ENCODE measurements around the gene SERPINE2.
A peak's percentile ranks its signal among the peaks of the same experiment; 100 is the strongest.

SERPINE2 gene

DNA sequence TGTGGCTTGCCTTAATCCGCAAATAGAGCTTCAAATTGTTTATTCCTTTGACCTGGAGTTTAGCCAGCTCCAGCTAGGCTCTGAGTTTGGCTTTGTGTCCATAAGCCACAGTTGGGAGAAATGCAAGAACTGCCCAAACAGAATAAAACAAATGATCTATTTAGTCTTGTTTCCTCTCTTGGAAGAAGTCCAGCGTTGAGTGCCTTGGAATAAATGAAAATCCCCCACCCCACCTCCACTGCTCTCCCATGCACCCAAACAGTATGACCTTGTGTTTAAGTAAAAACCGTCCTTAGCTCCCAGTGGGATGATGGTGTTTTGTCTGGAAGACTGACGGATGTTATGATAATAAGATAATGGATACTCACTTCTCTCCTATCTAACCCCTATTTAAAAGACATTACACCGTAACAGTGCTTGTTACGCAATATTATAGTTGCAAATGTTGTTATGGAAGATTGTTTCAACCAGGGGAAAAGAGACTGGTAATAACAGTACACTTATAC is 3.2 kb upstream of the SERPINE2 start:
- DNase-seq = no peak

DNA sequence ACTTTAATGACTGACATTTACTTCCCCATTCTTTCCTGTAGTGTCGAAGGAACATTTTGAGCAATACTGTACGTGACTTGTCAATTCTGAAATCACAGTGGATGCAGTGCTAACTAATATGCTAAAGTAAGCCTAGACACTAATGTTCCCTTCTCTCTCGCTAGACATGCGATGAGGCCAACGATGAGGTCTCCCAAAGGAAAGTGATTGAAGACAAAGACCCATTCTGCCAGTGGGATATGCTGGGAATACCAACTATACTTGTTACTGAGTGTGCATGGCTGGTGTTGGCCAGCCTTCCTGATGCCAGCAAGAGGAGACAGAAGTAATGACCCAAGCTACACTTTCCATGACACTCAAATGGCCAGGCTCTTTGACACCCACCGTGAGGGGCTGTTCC is 2.5 kb upstream of the SERPINE2 start:
- no peak for DNase-seq

DNA sequence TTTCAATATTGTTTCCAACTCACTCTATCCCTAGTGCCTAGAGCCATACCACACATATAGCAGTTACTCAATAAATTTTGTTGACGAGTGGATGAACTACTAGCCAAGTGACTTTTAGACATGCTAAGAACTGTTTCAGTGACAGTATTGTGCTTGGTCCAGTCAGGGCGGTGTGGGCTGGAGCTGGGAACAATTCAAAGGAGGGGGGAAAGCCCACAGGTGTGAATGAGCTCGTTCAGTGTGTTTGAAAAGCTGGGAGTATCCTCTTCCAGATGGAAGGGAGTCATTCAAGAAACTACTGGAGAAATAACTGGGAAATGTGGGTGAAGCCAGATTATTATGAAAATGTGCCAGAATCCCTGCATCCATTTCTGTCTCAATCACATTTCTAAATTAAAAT is 1.7 kb upstream of the SERPINE2 start:
- DNase-seq = no peak

DNA sequence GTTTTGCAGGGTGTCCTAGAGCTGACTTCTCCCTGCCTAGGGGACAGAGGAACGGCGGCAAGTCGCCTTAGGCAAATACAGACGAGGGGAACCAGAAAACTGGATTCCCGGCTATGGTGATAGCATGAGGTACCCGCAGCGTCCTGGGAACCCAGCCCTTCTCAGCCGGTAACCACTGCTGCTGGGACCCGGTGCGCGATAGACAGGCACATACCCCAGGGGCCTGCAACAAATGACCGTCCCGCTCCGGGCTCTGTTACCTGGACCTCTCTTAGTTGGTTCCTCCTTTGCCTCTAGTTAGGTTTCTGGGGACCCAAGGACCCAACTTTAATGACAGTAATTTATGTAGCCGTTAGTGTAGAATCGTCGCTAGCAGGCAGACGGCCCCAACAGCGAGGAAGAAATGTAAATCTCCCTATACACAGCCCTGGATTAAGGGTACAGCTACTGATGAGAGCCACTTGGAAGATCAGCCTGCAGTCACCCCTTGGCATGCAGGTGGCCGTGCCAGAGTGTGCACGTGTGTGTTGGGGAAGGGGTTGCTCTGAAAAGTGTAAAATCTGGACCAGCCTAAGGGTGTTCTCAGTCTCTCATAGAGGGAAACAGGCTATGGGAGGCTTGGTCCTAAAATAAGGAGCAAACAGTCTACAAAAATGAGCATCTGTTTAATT is 819 bp upstream of the SERPINE2 start:
- DNase-seq = no peak

DNA sequence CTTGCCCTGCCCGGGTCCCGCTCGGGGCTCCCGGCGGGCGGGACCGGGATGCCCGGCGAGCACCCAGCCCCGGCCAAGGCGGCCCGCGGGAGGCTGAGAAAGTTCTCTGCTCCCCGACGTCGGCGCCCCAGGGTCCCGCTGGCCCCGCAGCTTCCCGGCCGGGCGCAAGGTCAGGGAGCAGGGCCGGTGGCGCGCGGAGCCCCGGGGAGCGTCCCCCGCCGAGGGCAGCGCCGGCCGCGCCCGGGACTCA is 331 bp downstream of the SERPINE2 start:
- DNase-seq = no peak

DNA sequence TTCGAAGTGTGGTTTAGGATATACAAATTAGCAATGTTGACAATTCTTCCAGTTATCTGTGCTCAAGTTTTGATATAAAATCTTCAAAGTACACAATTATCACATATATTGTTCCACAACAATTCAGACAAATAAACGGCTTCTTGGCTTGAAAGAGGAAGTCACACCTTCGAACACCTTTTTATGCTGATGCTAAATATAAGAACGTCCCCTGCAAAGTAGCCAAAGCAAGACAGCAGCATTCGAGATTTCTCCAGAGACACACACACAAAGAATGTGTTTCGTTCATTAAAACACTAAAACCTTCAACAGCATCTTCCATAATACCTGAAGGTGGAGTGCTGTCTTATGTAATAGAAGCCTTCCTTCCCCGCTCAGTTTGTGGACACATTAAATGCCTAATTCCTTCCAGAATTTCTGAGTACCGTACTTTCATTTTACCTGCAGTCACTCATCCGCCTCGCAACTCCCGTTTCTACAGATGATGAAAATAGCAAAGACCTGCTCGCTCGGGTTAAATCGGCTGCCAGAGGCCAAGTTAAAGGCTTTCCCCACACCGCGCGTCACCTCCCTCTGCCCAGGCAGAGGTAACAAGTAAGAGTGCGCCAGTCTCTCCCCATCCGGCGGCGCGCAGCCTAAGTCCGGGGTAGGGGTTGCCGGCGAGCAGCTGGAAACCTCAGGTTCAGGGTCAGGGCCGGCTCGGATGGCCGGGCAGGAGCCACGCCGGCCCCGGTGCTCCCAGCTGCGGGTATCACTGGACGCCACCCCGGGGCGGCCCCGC is 847 bp downstream of the SERPINE2 start:
- DNase-seq = peak; percentile 18

DNA sequence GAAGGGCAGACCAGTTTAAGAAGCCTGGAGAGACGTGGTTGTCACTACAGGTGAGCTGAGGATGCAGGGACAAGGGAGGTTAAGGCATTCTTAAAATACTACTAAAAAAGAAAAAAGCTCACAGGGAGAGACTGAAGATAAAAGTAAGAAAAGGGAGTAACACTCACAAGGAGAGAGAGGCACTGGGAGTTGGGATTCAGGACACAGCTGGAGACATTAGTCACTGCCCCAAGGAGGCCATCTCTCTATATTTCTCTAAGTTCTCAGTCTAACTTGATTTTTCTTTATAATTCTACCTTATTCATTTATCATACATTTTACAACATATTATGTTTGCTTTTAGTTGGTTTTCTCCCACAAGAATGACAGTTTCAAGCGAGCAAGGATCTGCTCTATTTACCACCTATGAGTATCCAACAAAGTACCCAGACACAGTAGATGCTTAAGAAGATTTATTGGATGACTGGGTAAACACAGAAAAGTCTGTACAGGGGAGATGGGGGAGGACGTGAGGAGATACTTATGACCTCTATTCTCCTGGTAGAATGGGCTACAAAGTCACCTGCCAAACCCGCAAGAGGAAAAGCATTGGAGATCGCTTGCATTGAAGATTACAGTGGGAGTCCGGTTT is 2.2 kb downstream of the SERPINE2 start:
- DNase-seq = no peak

DNA sequence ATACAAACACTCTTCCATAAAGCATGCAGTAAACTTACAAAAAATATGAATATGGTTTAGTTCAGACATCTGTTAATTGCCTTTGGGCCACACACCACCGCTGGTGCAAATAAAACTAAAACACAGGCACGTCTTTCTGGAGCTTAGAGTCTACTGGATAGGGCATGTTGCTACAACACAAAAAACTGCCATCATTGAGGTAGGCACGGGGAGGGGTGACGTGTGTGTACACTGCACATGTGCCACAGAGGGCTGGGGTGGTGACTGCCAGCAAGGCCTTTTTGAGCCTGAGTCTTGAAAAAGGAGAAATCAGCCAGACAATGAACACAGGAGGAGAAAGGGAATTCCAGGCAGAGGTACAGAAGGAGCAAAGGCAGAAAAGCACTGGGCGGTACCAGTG is 5.1 kb downstream of the SERPINE2 start:
- no peak for DNase-seq

DNA sequence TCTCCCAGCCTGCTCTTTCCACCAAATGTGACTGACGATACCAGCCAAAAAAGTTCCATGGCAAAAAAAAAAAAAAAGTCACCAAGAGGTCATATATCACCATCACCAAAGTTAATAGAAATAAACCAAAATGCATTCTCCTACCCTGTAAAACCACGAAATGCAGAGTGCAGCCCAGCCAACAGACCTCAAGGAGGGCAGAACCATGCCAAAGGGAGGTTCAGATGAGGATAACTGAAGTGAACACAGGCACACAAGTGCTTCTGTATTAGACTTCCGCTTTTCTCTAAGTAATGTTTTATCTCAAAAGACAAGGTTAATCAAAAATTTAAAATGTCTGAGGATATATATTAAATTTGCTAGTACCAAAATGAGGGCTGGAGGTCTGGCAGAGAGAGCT is 5.5 kb downstream of the SERPINE2 start:
- no peak for DNase-seq

DNA sequence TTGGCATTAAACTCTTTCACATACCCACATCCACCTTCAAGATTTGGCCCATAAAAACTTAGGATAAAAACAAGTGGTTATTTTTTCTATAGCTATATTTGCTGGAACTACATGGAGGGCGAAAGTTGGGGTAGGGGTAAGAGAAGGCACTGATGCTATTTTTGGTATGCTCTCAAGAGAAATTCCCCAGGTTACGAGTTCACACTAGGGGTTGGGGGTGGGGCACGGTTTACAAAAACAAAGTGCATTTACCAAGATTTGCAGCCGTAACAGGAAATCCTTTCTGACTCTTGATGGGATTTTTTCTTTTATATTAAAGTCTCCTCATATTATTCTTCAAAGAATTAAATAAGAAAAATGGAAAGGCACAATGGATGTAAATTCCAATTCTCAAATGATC is 6.8 kb downstream of the SERPINE2 start:
- DNase-seq = no peak

DNA sequence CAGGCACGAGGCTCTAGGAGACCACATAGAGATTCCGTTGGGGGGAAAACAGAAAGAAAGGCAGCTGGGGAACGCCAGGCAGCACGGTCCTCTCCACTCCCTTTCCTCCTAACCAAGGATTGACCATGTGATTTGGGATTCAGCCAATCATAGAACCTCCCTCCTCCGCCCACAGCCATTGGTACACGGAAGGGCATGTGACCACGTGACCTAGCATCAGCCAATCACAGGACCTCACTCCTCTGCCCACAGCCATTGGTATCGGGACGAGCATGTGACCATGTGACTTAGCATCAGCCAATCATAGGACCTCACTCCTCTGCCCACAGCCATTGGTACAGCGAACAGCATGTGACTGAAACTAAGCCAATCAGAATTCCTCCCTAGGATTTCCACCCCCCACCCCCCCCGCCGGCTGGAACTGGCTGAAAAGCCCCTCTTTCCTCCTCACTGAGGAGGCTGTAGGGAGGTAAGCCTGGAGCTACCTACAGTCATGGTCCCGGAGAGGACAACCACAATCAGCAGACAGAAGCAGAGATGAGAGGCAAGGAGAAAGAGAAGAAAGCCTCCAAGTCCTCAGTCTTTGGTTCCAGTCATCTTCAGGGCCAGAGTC is 7.6 kb downstream of the SERPINE2 start:
- DNase-seq = no peak

DNA sequence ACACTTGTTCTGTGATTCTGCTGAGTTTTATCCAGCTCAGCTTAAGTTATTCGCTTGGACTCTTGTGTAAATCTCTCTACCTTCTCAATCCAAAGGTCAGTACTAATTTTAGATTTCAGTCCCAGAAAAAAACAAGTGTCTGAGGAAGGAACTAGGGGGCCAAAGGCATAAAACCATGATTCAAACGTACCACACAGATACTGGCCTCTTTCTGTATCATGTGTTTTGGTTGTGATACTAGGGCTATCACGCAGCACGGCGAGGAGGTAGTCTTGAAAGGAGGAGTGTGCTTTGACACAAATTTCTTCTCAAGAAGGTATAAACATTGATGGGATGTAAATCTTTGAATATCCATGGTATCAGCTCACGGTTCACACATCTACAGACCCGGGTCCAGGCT is 8.3 kb downstream of the SERPINE2 start:
- no peak for DNase-seq

DNA sequence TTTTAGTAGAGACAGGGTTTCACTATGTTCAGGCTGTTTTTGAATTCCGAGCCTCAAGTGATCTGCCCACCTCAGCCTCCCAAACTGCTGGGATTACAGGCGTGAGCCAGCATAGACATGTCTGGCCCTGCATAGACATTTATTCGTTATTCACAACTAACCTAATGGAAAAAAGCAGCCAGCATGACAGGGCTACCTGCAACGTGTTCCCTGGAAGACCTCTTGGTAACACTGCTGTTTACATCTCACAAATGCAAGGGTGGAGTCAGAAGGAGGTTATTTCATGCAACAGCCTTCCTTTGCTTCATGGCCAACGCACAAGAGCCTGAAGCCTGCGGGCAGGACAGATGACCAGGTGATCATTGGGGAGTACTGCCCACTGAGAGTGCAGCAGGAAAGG is 9.2 kb downstream of the SERPINE2 start:
- DNase-seq = no peak

DNA sequence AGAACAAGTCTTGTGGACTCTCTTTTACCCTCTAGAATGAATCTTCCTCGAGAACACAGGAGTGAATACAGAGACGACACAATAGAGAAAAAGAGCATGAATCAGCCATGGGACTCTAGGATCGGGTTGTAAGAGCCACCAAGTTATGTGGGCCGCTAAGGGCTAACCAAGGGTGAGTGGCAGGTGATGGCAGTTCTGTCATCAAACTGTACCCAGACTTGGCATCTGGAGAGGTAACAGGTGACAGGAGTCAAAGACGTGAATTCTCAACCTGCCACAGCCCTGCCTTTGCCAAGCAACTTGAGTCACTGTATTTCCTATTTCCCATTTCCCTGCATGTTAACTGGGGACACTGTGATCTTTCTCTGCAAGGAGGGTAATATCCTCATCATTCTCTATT is 11.2 kb downstream of the SERPINE2 start:
- no peak for DNase-seq

DNA sequence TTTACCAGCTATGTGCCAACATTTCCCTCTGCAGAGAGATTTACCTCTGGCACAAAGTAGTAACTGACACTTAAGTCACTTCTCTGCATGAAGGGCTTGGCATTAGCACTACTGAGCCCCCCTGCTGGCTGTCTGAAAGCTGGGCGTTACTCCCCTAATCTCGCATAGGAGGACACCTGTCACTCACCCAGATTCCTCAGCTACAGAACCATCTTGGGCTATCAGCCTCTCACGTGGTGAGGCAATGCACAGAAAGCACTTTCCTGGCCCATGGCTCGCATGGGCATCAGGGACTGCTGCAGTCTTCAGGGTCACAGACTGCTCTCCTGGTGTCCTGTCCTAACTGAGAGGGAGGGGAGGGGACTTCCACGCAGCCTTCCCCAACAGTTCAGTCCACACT is 12.0 kb downstream of the SERPINE2 start:
- no peak for DNase-seq

DNA sequence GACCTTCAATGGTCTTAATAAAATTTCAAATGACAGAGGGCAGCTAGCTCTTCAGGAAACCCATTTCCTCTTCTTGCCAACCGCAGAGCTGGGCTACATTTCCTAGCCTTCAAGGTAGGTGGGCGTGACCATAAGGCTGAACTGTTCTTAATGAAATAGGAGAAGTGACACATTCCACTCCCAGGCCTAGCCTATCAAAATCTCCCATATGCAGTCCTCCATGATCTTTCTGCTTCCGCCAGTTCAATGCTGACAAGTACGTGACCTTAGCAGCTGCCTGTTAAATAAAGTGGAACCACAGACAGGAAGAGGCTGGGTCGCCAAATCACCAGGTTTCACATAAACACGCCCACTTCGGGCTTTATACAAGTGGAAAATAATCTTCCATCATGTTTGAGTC is 13.2 kb downstream of the SERPINE2 start:
- peak; percentile 75 for DNase-seq

DNA sequence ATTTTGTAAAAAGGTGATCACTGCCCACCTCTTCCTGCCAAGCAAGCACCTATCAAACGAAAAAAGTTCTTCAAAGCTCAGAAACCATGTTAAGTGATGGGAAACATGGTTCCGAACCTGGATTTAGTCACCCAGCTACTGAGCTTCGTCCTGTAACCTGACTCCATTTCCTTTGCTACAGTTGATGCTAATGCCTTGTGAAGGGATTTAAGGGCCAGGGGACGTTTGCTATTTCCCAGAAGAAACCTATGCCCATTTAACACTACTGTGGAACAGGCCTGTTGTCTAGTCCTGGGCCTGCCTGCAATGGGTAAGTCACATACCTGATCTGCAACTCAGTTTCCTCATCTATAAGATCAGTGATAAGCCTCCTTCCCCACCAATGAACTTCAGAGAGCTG is 14.8 kb downstream of the SERPINE2 start:
- no peak for DNase-seq

DNA sequence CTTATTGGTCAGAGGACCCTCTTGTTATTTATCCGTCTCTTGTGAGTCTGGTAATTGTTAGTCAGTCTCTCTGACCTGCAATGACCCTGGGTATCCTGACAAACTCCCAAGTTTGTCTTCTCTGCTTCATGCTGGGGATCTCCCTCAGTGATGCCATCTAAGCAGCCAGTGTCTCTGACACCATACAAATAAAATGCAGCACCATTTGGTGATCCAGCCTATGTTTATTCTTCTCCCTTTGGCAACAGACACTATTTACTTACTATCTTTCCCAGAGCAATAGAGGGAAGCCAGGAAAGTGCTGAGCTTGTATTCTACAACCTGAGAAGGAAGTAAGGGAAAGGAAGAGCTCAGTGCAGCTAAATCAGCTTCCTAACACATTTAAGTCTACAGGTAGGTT is 15.9 kb downstream of the SERPINE2 start:
- no peak for DNase-seq

DNA sequence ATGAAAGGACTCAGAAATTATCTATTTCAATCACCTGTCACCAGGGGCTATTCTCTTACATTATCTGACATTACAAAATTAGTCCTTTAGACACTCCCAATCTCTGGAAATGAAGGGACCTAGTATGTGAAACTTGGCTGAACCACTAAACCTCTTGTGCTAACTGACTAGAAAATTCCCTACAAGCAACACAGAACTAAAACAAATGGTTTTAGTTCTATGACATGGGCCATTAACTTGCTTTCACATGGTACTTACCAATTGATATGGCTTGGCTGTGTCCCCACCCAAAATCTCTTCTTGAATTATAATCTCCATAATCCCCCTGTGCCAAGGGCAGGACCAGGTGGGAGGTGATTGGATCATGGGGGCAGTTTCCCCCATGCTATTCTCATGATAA is 16.6 kb downstream of the SERPINE2 start:
- DNase-seq = no peak

DNA sequence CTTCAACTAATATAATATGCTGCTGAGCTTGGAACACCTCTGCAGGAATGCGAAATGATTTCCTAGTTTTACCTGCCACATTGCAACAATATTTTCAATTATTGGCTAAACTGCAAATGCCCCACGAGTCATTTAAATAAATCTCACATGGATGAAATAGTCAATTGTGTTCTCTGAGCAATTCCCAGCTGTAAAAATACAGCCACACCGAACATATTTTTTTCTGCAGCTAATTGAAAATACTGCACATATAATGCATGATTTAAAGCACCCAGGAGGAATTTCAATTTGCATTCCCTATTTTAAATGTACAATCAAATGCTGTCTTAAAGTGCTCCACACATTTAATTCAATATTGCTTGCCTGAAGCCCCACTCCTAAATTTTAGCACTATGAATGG is 18.6 kb downstream of the SERPINE2 start:
- no peak for DNase-seq

DNA sequence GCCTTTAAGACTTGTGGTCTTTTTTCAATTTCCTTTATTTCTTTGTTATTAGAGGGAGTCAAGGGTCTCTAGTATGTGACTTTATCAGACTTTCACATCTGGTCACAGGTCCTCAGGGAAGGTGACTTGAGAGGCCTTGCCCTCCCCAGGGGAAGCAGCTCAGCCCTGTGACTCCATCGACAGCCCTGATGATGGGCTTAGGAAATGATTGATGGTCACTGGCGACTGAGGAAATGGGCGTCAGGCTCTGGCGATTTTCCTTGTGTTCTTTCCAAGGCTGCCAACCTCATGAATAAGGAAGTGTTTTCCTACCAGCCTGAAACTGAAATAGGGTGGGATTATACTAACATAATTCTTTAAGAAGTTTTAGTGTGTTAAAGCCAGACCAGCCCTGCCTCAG is 21.1 kb downstream of the SERPINE2 start:
- DNase-seq = no peak

DNA sequence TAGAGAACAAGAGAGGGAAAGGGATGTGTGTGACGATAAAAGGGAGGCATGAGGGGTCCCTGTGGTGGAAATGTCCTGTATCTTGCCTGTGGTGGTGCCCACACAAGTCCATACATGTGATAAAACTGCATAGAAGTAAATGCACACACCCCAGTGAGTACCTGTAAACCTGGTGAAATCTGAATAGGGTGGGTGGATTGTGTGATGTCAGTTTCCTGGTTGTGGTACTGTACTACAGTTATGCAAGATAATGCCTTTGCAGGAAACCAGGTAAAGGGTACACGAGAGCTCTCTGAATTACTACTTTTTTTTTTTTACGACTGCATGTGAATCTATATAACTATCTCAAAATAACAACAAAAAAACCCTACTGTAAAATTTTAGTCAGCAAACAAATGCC is 22.1 kb downstream of the SERPINE2 start:
- no peak for DNase-seq

DNA sequence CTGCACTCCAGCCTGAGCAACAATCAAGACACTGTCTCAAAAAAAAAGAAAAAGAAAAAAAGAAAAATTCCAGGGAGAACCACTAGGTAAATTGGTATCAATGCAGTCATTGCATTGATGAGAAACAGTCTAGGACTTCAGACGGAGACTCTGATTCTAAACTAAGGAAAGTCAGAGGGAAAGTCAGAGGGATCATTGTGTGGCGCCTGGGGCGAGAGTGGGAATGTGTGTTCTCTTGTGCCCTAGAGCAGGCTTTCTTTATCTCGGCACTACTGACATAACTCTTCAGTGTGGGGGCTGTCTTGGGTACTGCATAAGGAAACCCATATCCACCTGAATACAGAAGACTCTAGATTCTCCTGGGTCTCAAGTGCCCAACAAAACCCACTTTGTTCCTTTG is 24.8 kb downstream of the SERPINE2 start:
- no peak for DNase-seq

DNA sequence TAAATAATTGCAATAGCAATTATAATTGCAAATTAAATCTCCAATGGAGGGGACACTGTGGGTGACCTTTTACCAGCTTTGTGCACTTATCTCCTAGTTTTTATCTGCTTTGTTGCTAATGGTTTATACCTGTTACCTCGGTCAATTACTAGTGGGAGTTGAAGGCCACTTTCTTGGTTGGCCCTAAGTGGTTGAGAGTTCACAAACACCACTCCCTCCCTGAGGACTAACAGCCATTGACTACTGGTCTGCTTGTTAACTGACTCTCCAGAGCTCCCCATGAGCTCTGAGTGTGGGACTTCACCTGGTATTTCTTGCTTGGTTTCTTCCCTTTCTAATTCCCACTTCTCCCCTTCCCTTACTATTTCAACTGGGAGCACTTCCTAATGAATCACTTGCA is 27.2 kb downstream of the SERPINE2 start:
- DNase-seq = no peak
